Germinal center (tissue), 1 donor: ENCODE data around the gene CTBP2.

ENCODE experiments used
- DNase-seq: peaks from one replicate; pipeline ENCODE4 v3.0.0; 2012; ENCODE audit warnings: mixed read lengths, low spot score

Gene CTBP2

GRCh38 chr10:125106586-125106985 is 53.8 kb downstream of the CTBP2 start:
- no peak for DNase-seq

- no peak for DNase-seq
Measured at GRCh38 chr10:125105706-125106255, 54.6 kb downstream of the CTBP2 start.

- DNase-seq, result no peak
Measured at GRCh38 chr10:125105155-125105554, 55.2 kb downstream of the CTBP2 start.

- DNase-seq, result no peak
Measured at GRCh38 chr10:125104559-125104958, 55.8 kb downstream of the CTBP2 start.

GRCh38 chr10:125103924-125104323 is 56.4 kb downstream of the CTBP2 start:
- DNase-seq, result no peak

GRCh38 chr10:125103466-125103865 is 56.9 kb downstream of the CTBP2 start:
- no peak for DNase-seq

- DNase-seq, result no peak
Measured at GRCh38 chr10:125102821-125103220, 57.5 kb downstream of the CTBP2 start.

- no peak for DNase-seq
Measured at GRCh38 chr10:125102246-125102645, 58.1 kb downstream of the CTBP2 start.

- no peak for DNase-seq
Measured at GRCh38 chr10:125101581-125101980, 58.8 kb downstream of the CTBP2 start.

- no peak for DNase-seq
Measured at GRCh38 chr10:125101049-125101448, 59.3 kb downstream of the CTBP2 start.

- DNase-seq, result no peak
Measured at GRCh38 chr10:125097409-125098070, 62.8 kb downstream of the CTBP2 start.

GRCh38 chr10:125096975-125097374 is 63.4 kb downstream of the CTBP2 start:
- no peak for DNase-seq

GRCh38 chr10:125096371-125096770 is 64.0 kb downstream of the CTBP2 start:
- no peak for DNase-seq

GRCh38 chr10:125095776-125096175 is 64.6 kb downstream of the CTBP2 start:
- no peak for DNase-seq

GRCh38 chr10:125095228-125095627 is 65.1 kb downstream of the CTBP2 start:
- DNase-seq, result no peak

GRCh38 chr10:125094806-125095205 is 65.6 kb downstream of the CTBP2 start:
- DNase-seq, result no peak

GRCh38 chr10:125093974-125094705 is 66.2 kb downstream of the CTBP2 start:
- DNase-seq, result no peak

- no peak for DNase-seq
Measured at GRCh38 chr10:125093199-125093973, 67.0 kb downstream of the CTBP2 start.

- no peak for DNase-seq
Measured at GRCh38 chr10:125092564-125093031, 67.8 kb downstream of the CTBP2 start.

- no peak for DNase-seq
Measured at GRCh38 chr10:125091891-125092290, 68.5 kb downstream of the CTBP2 start.

GRCh38 chr10:125089469-125089868 is 70.9 kb downstream of the CTBP2 start:
- DNase-seq, result no peak

- no peak for DNase-seq
Measured at GRCh38 chr10:125087897-125088215, 72.5 kb downstream of the CTBP2 start.
